CD4-positive, alpha-beta T cell treated with Interleukin-15 for 4 hours (primary cell): ENCODE measurements around the gene KPNA3.
"Not testable (repeated sequence)": the region's sequence is repeated elsewhere in the genome, so short reads cannot be mapped to it uniquely, and the experiment has no call there.

Source experiments
- DNase-seq: peaks from one replicate; pipeline ENCODE4 v3.0.0-alpha.2; 2020; ENCODE audit warnings: low spot score

Gene KPNA3

DNA sequence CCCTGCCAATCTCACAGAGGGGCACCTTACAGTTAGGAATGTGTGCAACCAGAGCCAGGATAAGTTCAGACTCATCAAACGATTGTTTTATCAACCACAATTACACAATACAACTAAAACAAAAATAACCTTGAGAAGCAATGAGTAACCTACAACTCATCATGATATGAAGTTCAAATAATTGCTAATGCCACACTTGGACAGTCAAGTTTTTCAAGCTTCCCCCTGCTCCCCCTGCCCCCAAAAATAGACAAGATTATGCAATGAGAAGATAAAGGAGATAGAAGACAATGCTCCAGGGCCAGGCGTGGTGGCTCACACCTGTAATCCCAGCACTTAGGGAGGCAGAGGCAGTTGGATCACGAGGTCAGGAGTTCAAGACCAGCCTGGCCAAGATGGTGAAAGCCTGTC lies 13.6 kb upstream of the KPNA3 start:
- DNase-seq = no peak

DNA sequence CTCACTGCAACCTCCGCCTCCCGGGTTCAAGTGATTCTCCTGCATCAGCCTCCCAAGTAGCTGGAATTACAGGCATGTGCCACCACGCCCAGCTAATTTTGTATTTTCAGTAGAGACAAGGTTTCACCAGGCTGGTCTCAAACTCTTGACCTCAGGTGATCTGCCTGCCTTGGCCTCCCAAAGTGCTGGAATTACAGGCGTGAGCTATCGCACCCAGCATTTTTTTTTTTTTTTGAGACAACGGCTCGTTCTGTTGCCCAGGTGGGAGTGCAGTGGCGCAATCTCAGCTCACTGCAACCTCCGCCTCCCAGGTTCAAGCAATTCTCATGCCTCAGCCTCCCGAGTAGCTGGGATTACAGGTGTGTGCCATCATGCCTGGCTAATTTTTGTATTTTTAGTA lies 10.6 kb upstream of the KPNA3 start:
- not testable (repeated sequence) for DNase-seq

DNA sequence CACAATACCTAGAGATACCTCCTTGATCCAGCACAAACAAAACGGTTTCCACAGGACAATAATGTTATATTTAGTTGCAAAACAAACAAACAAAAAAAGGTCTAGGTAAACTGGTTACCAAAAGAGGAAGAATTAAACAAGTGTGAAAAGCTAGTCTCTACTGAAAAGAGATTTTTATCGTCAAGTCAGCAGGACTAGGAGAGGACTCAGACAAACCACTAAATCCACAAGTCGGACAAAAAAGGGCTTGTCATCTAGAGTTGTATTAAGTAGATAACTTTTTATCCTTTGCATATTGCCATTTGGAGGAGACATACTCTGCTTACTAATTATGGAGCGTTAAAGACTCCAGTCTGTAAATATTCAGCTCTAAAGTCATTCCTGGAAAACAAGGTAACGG lies 9.9 kb upstream of the KPNA3 start:
- DNase-seq = no peak

DNA sequence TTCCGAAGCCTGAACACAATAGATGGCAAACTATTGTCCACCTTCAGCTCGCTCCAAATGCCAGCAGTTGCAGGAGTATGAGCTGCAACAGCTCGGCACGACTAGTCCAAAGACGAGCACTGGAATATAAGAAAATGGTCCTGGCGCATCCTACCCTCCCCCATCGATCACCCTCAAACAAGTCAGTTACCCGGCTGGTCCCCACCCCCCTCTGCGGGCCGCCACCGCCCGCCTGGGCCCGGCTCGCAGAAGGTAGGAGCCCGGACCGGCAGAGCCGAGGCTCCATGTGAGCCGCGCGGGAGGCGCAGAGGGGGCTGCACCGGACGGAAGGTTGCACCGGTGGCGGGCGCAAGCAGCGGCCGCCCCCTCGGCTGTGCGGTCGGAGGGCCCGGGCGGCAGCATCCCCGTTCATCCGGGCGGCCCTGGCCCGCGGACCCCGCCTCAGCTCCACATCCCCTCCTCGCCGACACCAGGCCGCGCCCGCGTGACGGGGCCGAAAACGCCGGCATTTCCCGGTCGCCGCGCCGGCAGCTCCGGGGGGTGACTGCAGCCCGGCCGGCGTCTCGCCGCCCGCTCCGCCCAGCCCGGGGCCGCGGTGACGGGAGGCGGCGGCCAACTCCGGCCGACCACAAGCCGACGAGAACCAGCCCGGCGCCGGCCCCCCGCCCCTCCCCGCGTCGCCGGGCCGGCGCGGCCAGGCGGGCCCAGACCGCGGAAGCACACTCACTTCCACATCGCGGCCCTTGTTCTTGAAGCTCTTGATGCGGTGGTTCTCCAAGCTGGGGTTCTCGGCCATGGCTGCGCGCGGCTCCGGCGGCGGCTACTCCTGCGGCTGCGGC lies 552 bp downstream of the KPNA3 start:
- DNase-seq = peak; percentile 22

DNA sequence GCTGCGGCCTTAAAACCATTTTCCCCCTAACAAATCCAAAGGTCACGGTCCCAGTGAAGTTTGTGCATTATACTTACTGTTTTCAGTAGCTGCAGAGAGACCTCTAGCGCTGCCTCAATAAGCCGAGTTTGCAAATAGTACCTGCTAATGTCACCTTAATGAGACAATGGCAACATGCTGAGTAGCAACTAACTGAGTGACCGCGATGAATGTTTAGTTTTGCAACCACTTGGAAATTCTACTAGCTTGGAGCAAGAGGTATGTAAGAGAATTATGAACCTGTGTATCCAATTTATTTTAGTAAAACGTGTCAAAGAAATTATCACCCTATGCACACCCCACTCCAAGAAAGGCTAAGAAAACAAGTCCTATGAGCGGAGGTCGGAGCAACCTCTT lies 1.2 kb downstream of the KPNA3 start:
- peak; percentile 37 for DNase-seq

DNA sequence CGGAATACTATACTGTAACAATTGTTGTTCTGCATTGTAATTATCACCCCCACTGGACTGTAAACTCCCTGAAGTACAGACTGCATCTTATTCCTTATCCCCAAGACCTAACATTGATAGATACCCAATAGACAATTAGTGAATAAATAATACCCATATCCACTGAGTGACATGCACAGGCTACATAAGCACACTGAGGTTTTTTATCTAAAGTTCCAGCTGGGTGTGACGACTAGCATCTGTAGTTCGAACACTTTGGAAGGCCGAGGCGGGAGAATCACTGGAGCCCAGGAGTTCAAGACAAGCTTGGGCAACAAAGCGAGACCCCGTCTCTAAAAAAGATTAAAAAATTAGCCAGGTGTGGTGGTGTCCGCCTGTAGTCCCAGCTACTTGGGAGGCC lies 2.5 kb downstream of the KPNA3 start:
- no peak for DNase-seq

DNA sequence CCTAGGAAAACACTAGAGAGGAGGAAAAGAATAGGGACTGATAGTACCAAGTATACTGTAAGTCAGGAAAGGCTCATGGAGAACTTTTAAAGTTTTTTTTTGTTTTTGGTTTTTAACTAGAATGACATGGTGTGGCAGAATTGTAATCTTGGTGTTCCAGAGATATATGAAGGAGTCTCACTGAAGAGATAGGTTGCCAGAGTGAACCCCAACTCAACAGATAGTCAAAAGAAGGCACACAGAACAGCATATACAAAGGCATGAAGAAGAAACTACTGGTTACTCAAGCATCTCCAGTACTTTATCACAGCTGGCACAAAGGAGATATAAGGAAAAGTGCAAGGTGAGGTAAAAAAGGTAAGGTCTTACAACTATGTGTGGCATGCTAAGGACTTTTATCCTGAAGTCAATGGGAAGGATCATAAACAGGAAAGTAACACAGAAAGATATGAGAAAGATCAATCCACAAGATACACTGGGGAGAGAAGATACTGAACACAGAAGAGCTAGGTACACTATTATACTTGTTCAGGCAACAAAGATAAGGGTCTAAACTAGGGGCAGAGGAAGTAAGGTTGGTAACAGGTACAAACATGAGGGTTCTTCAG lies 6.0 kb downstream of the KPNA3 start:
- no peak for DNase-seq

DNA sequence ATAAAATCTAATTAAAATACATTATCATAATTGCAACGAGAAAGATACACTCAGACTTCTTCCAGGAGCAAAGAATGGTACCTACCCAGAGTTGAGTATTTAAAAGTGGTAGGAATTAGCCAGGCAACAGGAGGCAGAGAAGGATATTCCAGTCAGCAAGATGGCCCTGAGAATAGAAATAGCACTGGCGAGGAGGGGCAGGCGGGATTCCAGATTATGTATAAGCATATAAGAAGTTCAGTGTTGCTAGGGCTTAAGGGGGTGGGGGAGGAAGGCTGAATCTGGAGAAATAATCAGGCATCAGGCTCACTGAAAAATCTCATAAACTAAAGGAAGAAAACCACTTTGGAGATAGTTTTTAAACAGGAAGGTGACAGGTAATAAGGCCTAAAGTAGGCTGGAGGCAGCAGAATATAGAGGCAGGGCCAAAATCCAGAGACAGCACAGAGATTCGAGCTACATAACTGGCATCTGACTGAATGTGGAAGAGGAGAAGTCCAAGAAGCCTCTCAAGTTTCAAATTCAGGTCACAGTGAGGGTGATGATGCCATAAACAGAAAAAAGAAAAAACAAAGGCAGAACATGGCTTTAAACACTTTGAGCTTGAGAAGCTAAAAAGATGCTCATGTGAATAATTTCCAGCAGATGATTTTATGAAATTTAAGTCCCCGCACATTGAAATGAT lies 7.5 kb downstream of the KPNA3 start:
- no peak for DNase-seq

DNA sequence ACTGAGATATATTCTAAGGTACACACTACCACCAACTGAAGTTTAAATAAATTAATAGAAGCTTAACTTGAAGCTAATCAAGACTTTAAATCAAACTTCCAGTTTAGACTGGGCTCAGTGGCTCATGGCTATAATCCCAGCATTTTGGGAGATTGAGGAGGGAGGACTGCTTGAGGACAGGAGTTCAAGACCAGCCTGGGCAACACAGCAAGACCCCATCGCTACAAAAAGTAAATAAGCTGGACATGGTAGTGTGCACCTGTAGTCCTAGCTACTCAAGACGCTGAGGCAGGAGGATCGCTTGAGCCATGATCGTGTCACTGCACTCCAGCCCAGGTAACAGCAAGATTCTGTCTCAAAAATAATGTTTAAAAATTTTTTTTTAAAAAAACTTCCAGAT lies 8.6 kb downstream of the KPNA3 start:
- DNase-seq = no peak

DNA sequence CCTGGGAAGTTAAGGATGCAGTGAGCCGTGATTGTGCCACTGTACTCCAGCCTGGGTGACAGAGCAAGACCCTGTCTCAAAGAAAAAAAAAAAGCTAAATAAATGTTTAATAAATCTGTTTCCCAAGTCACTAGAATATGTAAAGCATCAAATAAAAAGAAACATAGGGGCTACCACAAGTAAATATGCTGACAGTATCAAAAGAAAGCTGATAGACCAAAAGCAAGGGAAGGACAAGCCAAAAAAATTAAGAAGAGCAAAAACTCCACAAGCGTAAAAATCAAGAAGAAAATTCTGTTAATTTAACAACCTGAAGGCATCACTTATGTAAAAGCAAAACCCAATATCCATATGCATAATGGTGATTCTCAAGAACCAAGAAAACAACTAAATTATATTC lies 9.7 kb downstream of the KPNA3 start:
- DNase-seq = no peak

DNA sequence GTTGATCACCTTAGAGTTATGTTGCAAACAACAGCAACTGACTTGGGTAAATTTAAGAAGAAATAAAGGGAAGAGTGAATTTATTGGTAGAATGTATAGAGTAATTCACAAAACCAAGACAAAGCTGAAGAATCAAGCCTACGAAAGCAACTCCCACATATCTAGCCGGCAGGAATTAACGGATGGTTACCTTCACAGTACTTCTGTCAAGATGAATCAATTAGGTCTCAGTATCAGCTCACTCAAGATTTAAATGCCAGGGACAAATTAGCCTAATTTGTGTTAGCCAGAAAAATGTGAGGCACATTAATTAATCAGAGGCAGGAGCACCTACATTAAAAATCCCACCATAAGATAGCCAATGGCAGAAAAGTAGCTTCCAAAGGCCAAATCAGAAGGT lies 10.7 kb downstream of the KPNA3 start:
- DNase-seq = no peak

DNA sequence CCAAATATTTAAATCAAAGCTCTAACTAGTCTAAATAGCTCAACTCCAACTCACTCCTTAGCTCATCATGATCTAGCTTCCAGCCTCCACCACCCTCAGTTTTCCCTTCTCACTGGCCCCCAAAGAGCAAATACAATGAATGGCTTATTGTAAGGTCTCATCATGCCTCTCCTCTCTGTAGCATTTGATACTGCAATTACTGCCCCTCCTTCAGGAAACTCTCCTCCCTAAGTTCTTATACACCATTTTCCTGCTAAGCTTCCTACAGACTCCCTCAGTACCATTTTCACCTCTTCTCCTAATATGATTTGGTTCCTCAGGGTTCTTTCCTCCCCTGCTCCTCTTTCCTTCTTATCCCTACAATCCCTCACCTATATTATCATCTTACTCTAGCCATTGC lies 12.8 kb downstream of the KPNA3 start:
- DNase-seq = no peak

DNA sequence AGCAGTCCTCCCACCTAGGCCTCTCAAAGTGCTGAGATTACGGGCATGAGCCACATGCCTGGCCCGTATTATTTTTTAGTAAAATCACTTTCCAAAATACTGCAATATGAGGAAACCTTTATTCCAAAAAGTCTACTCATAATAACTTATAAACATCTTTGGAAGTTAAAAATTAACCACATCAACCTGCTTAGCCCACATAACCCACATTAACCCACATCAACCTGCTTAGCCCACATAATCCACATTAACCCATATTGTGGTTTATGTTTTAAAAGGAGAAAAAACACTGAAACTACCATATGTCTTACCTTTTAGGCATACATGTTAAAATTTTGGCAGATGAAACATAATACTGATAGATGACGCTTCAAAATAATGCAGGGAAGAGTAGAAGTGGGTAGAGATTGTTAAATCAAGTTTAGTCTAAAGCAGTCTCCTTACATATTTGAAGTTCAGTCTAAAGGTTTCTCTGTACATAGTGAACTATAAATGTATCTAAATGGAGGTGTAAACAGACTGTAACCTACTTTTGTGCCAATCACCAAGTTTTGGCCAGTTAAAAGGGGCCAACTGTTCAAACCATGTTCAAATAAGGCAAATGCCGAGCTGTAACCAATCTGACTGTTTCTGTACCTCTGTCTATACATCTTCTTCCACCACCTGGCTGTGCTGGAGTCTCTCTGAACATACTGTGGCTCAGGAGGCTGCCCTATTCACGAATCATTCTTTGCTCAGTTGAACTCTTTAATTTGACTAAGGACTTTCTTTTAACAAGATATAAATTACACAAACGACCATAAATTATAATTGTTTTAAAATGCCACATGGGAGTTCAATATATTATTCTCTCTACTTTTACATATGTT lies 14.5 kb downstream of the KPNA3 start:
- DNase-seq = no peak

DNA sequence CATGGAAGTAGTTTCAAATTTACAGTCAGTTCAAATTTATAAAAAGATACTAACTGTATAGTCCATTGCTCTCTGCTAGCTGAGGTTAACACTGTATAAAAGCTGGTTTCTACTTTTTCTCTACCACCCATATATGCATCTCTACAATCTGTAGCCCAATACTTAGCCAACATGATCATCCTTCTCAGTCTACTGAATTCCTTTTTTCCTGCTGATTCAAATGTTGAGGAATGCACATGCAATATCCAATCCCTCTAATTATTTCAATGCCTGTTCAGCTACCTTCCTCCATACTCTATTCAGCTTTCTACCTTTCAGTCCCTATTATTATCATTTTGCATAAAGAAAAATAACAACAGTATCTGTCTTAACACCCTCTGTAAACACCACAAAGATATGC lies 15.6 kb downstream of the KPNA3 start:
- DNase-seq = no peak

DNA sequence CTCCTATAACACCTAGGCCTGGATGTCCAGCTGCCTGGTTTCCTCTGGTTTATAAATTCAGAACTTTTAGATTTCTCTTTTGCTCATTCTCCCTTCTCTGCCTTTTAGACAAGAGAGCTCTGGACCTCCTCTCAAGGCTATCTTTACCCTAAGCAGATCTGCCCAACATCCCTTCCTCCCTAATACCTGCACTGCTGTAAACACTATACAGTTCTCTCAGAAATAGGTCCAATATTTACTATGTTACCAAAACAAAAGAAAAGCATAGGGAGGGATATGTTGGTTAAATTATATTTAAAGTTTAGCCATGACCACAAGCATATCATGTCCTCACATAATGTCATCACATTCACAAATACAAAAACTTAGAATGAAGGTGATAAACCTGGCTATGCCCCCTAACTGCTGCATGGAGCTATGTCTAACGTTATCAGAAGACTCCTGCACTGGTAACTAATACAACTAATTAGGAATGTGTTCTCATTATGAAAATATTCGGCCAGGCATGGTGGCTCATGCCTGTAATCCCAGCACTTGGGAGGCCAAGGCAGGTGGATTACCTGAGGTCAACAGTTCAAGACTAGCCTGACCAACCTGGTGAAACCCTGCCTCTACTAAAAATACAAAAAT lies 18.0 kb downstream of the KPNA3 start:
- no peak for DNase-seq

DNA sequence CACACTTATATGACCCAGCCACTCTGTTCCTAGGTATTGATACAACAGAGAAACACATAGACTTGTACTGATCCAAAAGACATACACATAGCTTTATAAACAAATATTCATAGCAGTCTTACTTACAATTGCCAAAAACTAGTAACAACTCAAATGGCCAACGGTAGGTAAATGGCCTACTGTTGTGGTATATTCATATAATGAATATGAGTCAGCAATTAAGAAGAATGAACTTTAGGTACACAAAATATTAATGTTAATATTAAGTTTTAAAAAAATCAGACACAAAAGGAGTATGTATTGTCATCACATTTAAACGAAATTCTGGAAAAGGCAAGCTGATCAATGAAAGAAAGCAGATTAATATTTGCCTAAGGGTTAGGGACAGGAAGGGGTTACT lies 19.7 kb downstream of the KPNA3 start:
- no peak for DNase-seq

DNA sequence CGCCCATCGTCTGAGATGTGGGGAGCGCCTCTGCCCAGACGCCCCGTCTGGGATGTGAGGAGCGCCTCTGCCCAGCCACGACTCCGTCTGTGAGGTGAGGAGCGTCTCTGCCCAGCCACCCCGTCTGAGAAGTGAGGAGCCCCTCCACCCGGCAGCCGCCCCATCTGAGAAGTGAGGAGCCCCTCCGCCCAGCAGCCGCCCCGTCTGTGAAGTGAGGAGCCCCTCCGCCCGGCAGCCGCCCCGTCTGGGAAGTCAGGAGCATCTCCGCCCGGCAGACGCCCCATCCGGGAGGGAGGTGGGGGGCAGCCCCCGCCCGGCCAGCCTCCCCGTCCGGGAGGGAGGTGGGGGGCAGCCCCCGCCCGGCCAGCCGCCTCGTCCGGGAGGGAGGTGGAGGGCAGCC lies 30.7 kb downstream of the KPNA3 start:
- DNase-seq = not testable (repeated sequence)

DNA sequence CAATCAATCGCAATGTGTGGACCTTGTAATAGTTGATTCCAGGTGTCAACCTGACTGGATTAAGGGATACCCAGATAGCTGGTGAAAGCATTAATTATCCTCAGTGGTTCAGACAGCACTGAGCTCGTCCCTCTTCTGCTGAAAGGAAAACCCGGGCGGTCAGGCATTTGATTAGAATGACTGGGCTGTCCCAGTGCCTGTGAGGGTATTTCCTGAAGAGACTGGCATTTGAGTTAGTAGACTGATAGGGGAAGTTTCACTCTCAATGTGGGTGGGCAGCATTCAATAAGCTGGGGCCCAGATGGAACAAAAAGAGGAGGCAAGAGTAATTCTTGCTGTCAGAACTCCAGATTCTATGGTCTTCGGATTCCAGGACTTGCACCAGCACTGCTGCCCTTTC lies 31.9 kb downstream of the KPNA3 start:
- no peak for DNase-seq

DNA sequence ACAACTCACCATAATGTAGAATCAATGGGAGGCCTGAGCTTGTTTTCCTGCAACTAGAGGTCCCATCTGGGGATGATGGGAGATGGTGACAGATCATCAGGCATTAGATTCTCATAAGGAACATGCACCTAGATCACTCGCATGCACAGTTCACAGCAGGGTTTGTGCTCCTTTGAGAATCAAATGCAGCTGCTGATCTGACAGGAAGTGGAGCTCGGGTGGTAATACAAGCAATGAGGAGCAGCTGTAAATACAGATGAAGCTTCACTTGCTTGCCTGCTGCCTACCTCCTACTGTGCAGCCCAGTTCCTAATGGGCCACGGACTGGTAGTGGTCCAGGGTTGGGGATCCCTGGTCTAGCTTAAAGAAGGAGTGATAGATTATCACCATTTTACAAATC lies 33.0 kb downstream of the KPNA3 start:
- DNase-seq = peak; percentile 23

DNA sequence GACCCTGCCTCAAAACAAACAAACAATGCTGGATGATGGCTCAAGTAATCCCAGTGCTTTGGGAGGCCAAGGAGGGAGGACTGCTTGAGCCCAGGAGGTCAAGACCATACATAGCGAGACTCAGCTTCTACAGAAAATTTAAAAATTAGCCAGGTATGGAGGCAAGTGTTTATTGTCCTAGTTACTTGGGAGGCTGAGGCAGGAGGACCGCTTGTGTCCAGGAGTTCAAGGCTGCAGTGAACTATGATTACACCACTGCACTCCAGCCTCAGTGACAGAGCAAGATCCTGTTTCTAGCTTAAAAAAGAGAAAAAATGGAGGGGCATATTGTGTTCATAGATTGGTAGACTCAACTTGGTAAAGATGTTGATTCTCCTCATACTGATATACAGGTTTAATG lies 36.2 kb downstream of the KPNA3 start:
- no peak for DNase-seq

DNA sequence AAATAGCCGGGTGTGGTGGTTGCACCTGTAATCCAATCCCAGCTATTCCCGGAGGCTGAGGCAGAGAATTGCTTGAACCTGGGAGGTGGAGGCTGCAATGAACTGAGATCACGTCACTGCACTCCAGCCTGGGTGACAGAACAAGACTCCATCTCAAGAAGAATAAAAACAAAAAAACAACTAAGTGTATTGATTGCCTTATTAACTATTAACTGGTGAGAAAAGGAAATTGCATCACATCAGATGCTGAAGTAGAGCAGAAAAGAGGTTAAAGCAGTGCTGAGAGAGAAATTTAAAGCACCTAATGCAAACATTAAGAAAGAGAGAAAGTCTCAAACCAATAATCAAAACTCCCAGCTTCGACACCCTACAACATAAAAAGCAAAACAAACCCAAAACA lies 38.3 kb downstream of the KPNA3 start:
- DNase-seq = no peak

DNA sequence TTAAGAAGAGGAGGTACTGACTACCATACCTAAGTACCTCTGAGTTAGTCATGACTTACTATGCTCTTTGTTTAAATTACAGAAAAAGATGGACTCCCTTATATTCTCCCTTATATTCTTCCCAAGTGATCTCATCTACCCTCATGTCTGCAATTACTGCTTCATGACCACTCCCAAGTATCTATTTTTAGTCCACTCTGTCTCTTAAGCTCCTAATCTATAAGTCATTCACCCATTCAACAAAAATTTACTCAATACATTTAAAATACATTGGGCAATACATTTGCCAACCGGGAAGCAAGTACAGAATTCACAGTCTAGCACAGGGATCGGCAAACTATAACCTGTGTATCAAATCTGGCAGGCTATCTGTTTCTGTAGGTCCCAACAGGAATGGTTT lies 42.6 kb downstream of the KPNA3 start:
- no peak for DNase-seq
